Naive thymus-derived CD4-positive, alpha-beta T cell (primary cell): ENCODE measurements around the gene TPP2. TPM values are rescaled to one million over a fixed set of nuclear protein-coding genes. Genes with fewer than 3 reads are reported as not detected.

Experiments used
- ATAC-seq: fragments of 150-1000 bp; cut with Tn5 transposase; 2 replicates; pipeline ENCODE4 v1.10.0; 2021; ENCODE audit warnings: mild to moderate bottlenecking, moderate library complexity
- CTCF ChIA-PET: fragments of 350-600 bp; sonication (Branson Sonifier 250); formaldehyde crosslinking; loops from one replicate; lab custom pipeline; 2021; ENCODE audit warnings: antibody characterized with exemption; lab: Charles Lee
- POLR2A ChIA-PET: fragments of 350-600 bp; sonication (Branson Sonifier 250); formaldehyde crosslinking; loops from one replicate; lab custom pipeline; 2021; ENCODE audit warnings: antibody characterized with exemption, inconsistent platforms; lab: Charles Lee
- DNase-seq, 9 donors: peaks; one replicate each; pipeline versions ENCODE4 v3.0.0 to v3.0.0-alpha.2; 2020 to 2022; ENCODE audit warnings: mixed read lengths in 1 of 9
- H3K27ac ChIP-seq: one replicate; pipeline ENCODE4 v1.7.0; 2013; ENCODE audit warnings: mild to moderate bottlenecking, low read depth, low read length, moderate library complexity
- H3K27me3 ChIP-seq, 2 donors: one replicate each; pipeline ENCODE4 v1.7.0; 2013; ENCODE audit warnings: low read length in 2 of 2, mild to moderate bottlenecking in 2 of 2, moderate library complexity in 2 of 2; ENCODE audit not compliant: control insufficient read depth in 2 of 2, insufficient read depth in 2 of 2
- H3K36me3 ChIP-seq, 3 experiments: 1 replicate in 2 of 3; 2 replicates in 1 of 3; pipeline ENCODE4 v1.7.0; 2013; ENCODE audit warnings: low read length in 3 of 3, mild to moderate bottlenecking in 3 of 3, moderate library complexity in 1 of 3; ENCODE audit not compliant: insufficient read depth in 3 of 3, control insufficient read depth in 2 of 3
- H3K4me1 ChIP-seq, 2 donors: one replicate each; pipeline ENCODE4 v1.7.0; 2013; ENCODE audit warnings: low read length in 2 of 2, mild to moderate bottlenecking in 2 of 2, moderate library complexity in 1 of 2; ENCODE audit not compliant: control insufficient read depth in 2 of 2, insufficient read depth in 2 of 2
- H3K4me3 ChIP-seq: 2 replicates; pipeline ENCODE4 v1.7.0; 2013; ENCODE audit warnings: mild to moderate bottlenecking, low read length
- H3K9me3 ChIP-seq, 3 experiments: 1 replicate in 2 of 3; 2 replicates in 1 of 3; pipeline ENCODE4 v1.7.0; 2013; ENCODE audit warnings: low read length in 3 of 3; ENCODE audit not compliant: control insufficient read depth in 2 of 3
- H3K27ac Mint-ChIP-seq, 9 donors: one replicate each; pipeline ENCODE4 v1.8.0; 2020 to 2022; ENCODE audit warnings: mixed read lengths in 9 of 9, mild to moderate bottlenecking in 8 of 9, moderate library complexity in 5 of 9, inconsistent platforms in 2 of 9
- H3K27me3 Mint-ChIP-seq, 5 donors: one replicate each; pipeline ENCODE4 v1.8.0; 2021 to 2022; ENCODE audit warnings: mixed read lengths in 5 of 5, mild to moderate bottlenecking in 1 of 5
- H3K36me3 Mint-ChIP-seq, 5 donors: one replicate each; pipeline ENCODE4 v1.8.0; 2020 to 2022; ENCODE audit warnings: mixed read lengths in 5 of 5, mild to moderate bottlenecking in 3 of 5, inconsistent platforms in 1 of 5
- H3K4me1 Mint-ChIP-seq, 7 donors: one replicate each; pipeline ENCODE4 v1.8.0; 2020 to 2022; ENCODE audit warnings: mixed read lengths in 7 of 7, mild to moderate bottlenecking in 3 of 7, inconsistent platforms in 1 of 7
- H3K4me3 Mint-ChIP-seq, 10 donors: one replicate each; pipeline ENCODE4 v1.8.0; 2020 to 2022; ENCODE audit warnings: mild to moderate bottlenecking in 10 of 10, mixed read lengths in 10 of 10, moderate library complexity in 6 of 10, inconsistent platforms in 2 of 10
- H3K9me3 Mint-ChIP-seq, 11 donors: one replicate each; pipeline ENCODE4 v1.8.0; 2020 to 2022; ENCODE audit warnings: mixed read lengths in 11 of 11, mild to moderate bottlenecking in 4 of 11, inconsistent platforms in 1 of 11, moderate library complexity in 1 of 11
- intact Hi-C, 2 donors: fragments of 100-400 bp; cut with micrococcal nuclease; formaldehyde crosslinking; loops; one replicate each; pipeline ENCODE4 v1.15.1; 2023
- polyA plus RNA-seq, 2 donors: library from polyadenylated mRNA; unstranded; fragments of 300-500 nt; fragmentation: Illumina TruSeq; gene quantifications; one replicate each; pipeline ENCODE4 v1.2.3, GENCODE V29; 2021
- total RNA-seq, 6 experiments: library from RNA in 5 of 6; stranded (reverse) in 5 of 6; gene quantifications; 1 replicate in 5 of 6; 2 replicates in 1 of 6; pipeline ENCODE4 v1.2.3 and lab custom pipeline; 2021 to 2026

The TPP2 gene
- total and polyA plus RNA-seq, 7 experiments from 2014 or later: 49.4 to 158 (median 112) TPM

DNA sequence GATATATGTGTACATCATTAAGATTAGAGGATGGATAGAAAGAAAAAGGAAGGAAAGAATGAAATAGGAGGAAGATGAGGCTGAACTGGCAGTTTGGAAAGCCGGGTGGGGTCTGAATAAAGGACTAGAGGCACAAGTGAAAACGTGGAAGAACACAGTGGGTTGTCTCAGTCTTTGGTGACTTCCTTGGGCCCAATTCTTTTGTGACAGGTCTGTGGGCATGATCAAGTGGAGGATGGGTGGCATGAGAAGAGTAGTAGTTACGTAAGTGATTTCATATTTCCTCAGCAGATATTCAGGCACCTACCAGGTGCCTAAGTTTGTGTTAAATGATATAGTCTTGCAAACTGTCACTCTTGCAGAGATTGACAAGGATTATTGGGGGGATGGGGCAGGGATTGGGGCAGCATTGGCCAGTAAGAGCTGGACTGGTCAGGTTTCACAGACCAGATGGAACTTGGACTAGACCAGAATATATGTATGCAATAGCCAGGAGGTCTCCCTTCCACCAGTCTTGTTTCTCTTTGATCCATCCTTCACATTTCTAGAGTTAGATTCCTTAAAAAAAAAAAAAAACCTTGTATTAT, 2.7 kb downstream of the TPP2 start:
- H3K4me1 ChIP-seq: peaks cover 43 to 55% of the 10 kb centered on the region in 2 donors
- H3K36me3 Mint-ChIP-seq: peaks cover 0 to 35% (median 17%) of the 10 kb centered on the region in 5 donors
- H3K4me3 ChIP-seq: peak overlapping the region; percentile 19

DNA sequence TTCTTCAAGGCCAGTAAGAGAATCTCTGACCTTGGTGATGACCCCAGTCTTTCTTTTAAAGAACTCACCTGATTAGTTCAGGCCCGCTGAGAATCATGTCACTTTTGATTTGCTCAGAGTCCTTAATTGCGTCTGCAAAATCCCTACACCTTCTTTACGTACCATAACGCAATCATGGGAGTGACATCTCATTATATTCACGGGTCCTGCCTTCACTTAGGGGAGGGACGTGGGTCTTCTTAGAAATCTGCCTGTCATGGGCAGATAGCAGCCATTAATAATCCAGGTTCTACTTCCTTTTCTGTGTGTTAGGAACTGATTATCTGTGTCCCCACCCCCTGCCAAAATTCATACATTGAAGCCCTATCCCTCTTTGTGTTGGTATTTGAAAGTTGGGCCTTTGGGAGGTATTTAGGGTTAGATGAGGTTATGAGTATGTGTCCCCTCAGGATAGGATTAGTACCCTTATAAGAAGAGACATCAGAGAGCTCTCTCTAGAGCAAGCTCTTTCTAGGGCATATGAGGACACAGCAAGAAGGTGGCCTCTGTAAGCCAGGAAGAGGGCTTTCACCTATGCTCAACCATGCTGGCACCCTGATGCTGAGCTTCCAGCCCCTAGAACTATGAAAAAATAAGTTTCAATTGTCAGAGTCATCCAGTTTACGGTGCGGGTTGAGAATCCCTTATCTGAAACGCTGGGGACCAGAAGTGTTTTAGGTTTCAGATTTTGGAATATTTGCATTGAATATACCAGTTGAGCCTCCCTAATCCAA, 9.9 kb downstream of the TPP2 start:
- Mint-ChIP-seq H3K4me3 (no peak overlapping the region), H3K4me1 (peaks cover 45 to 88% (median 81%) of the 10 kb centered on the region in 7 donors), H3K27ac (peak overlapping the region in 4 of 9 donors; percentile 24 to 56 (median 48))

More for the DNA sequence above, 2.7 kb downstream of the TPP2 start:
- Mint-ChIP-seq H3K4me3 (peak overlapping the region; percentile 66 to 98 (median 94)), H3K27me3 (no peaks in the 10 kb centered on the region), H3K4me1 (peaks cover 56 to 81% (median 76%) of the 10 kb centered on the region in 7 donors), H3K27ac (peak overlapping the region; percentile 72 to 100 (median 95)), H3K9me3 (peaks cover 0 to 3% (median 0%) of the 10 kb centered on the region in 11 donors)
- DNase-seq: peak in 5 of 9 donors; percentile 14 to 46 (median 37)
- intact Hi-C loops: loop anchor here (5.0 to 10.0 kb wide), 2 partner anchors 83 to 975 kb away; no protein-coding TSS in a partner anchor
- H3K27me3 ChIP-seq: no peaks in the 10 kb centered on the region
- H3K27ac ChIP-seq: peak overlapping the region; percentile 94
- peaks cover 0 to 5% (median 0%) of the 10 kb centered on the region in 3 experiments for H3K36me3 ChIP-seq
- ChIA-PET POLR2A (interaction anchor here (1.1 to 9.6 kb wide), 2 partner anchors 23 to 248 kb away, joined by 3 to 351 read pairs; partner anchors contain the start of gene ERCC5), CTCF (no interaction called here)
- H3K9me3 ChIP-seq: no peaks in the 10 kb centered on the region
- ATAC-seq: no peak

DNA sequence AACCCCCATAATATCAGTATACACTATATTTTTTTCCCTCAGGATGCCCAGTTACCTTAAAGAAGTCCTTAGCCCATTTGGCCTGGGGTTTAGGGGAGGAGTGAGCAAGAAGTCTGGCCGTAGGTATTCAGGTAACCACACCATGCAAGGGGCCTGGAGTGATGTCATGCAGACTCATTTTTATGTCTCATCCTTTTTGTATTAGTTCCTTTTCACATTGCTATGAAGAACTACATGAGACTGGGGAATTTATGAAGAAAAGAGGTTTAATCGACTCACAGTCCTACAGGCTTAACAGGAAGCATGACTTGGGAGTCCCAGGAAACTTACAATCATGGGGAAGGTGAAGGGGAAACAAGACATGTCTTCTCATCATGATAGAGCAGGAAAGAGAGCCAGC, 12.2 kb downstream of the TPP2 start:
- Histone ChIP-seq H3K4me1 (peaks cover 11 to 15% of the 10 kb centered on the region in 2 donors), H3K36me3 (peaks cover 10 to 56% (median 21%) of the 10 kb centered on the region in 3 experiments), H3K27ac (no peak overlapping the region), H3K27me3 (no peaks in the 10 kb centered on the region), H3K4me3 (no peak overlapping the region), H3K9me3 (no peaks in the 10 kb centered on the region)
- Mint-ChIP-seq H3K27me3 (no peaks in the 10 kb centered on the region), H3K4me3 (peak overlapping the region in 8 of 10 donors; percentile 0 to 68 (median 18)), H3K9me3 (peaks cover 0 to 2% (median 0%) of the 10 kb centered on the region in 11 donors), H3K4me1 (peaks cover 35 to 83% (median 75%) of the 10 kb centered on the region in 7 donors), H3K27ac (peak overlapping the region in 8 of 9 donors; percentile 4 to 85 (median 72)), H3K36me3 (peaks cover 27 to 51% (median 42%) of the 10 kb centered on the region in 5 donors)
- ChIA-PET CTCF (interaction anchor here (5.0 kb wide), 1 partner anchor 17 kb away, joined by 19 read pairs; no protein-coding TSS in a partner anchor), POLR2A (interaction anchor here (11.0 kb wide), 1 partner anchor 13 kb away, joined by 115 read pairs; the partner anchor contains the start of gene TPP2)
- no peak for DNase-seq
- ATAC-seq: no peak
- intact Hi-C loops: loop anchor here (1.0 to 2.0 kb wide), 2 partner anchors 16 to 17 kb away; no protein-coding TSS in a partner anchor

More for the DNA sequence above, 9.9 kb downstream of the TPP2 start:
- peaks cover 27 to 59% (median 49%) of the 10 kb centered on the region in 5 donors for H3K36me3 Mint-ChIP-seq
- Histone ChIP-seq H3K4me3 (no peak overlapping the region), H3K36me3 (peaks cover 10 to 54% (median 21%) of the 10 kb centered on the region in 3 experiments), H3K9me3 (no peaks in the 10 kb centered on the region), H3K4me1 (peaks cover 26 to 29% of the 10 kb centered on the region in 2 donors), H3K27ac (no peak overlapping the region), H3K27me3 (no peaks in the 10 kb centered on the region)
- H3K9me3 Mint-ChIP-seq: peaks cover 0 to 2% (median 0%) of the 10 kb centered on the region in 11 donors
- intact Hi-C loops: no loop called here
- DNase-seq: no peak
- H3K27me3 Mint-ChIP-seq: no peaks in the 10 kb centered on the region
- CTCF ChIA-PET: interaction anchor here (0.5 to 5.0 kb wide), 3 partner anchors 9 to 21 kb away, joined by 3 to 19 read pairs (median 3); no protein-coding TSS in a partner anchor
- no peak for ATAC-seq
- POLR2A ChIA-PET: interaction anchor here (0.6 to 11.0 kb wide), 5 partner anchors 11 to 240 kb away, joined by 3 to 115 read pairs (median 8); partner anchors contain the start of genes ERCC5 and TPP2

DNA sequence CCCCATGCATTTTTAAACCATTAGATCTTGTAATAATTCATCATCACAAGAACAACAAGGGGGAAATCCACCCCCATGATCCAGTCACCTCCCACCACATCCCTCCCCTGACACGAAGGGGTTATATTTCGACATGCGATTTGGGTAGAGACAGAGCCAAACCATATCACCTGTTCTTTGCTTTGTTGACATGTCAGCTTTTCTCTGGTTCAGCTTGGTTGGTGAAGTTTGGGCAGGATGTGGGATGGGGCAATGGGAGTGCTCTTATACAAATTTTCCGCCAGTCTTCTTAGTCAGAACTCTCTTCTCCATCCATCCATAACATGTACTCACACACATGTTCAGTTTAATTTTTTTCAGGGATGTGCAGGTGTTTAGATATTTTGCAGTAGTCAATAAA, 12.9 kb downstream of the TPP2 start:
- H3K9me3 ChIP-seq: no peaks in the 10 kb centered on the region
- peak in 4 of 9 donors; percentile 14 to 34 (median 28) for DNase-seq
- POLR2A ChIA-PET: interaction anchor here (1.5 to 11.0 kb wide), 2 partner anchors 14 to 18 kb away, joined by 5 to 115 read pairs; partner anchors contain the start of gene TPP2
- intact Hi-C loops: loop anchor here (1.0 to 2.0 kb wide), 2 partner anchors 17 kb away; no protein-coding TSS in a partner anchor
- peaks cover 5 to 10% of the 10 kb centered on the region in 2 donors for H3K4me1 ChIP-seq
- ATAC-seq: no peak
- H3K36me3 ChIP-seq: peaks cover 10 to 54% (median 21%) of the 10 kb centered on the region in 3 experiments
- Mint-ChIP-seq H3K4me1 (peaks cover 30 to 81% (median 68%) of the 10 kb centered on the region in 7 donors), H3K27me3 (no peaks in the 10 kb centered on the region), H3K36me3 (peaks cover 27 to 56% (median 40%) of the 10 kb centered on the region in 5 donors), H3K27ac (peak overlapping the region in 6 of 9 donors; percentile 2 to 59 (median 30)), H3K9me3 (peaks cover 0 to 2% (median 0%) of the 10 kb centered on the region in 11 donors), H3K4me3 (peak overlapping the region in 8 of 10 donors; percentile 0 to 37 (median 13))
- CTCF ChIA-PET: interaction anchor here (5.0 kb wide), 1 partner anchor 18 kb away, joined by 19 read pairs; no protein-coding TSS in a partner anchor
- no peaks in the 10 kb centered on the region for H3K27me3 ChIP-seq
- H3K4me3 ChIP-seq: no peak overlapping the region
- no peak overlapping the region for H3K27ac ChIP-seq

DNA sequence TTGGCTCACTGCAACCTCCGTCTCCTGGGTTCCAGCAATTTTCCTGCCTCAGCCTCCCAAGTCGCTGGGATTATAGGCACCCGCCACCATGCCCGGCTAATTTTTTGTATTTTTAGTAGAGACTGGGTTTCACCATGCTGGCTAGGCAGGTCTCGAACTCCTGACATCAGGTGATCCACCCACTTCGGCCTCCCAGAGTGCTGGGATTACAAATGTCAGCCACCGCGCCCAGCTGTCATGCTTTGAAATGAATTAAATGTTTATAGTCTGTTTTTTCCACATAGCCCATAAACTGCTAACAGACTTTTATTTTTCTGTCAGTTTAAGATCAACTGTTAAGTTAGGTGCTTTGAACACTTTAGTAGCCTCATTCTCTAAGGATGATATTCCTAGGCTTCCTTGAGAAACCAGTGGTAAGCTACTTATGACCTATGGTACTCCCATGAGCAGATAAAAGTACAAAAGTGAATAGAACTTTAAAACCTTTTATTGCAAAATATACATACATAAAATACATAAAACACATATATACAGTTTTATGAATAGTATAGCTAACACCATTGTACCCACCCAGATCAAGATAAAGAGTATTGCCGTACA, 13.6 kb downstream of the TPP2 start:
- ChIA-PET POLR2A (interaction anchor here (1.0 to 11.0 kb wide), 3 partner anchors 13 to 19 kb away, joined by 3 to 115 read pairs (median 5); partner anchors contain the start of gene TPP2), CTCF (interaction anchor here (1.7 kb wide), 1 partner anchor 18 kb away, joined by 4 read pairs; no protein-coding TSS in a partner anchor)
- Mint-ChIP-seq H3K27me3 (no peaks in the 10 kb centered on the region), H3K4me1 (peaks cover 28 to 74% (median 61%) of the 10 kb centered on the region in 7 donors), H3K9me3 (peaks cover 0 to 2% (median 0%) of the 10 kb centered on the region in 11 donors), H3K27ac (peak overlapping the region in 2 of 9 donors; percentile 26 to 28), H3K36me3 (peaks cover 21 to 49% (median 35%) of the 10 kb centered on the region in 5 donors), H3K4me3 (peak overlapping the region in 1 of 10 donors; percentile 19)
- no peak overlapping the region for H3K27ac ChIP-seq
- H3K27me3 ChIP-seq: no peaks in the 10 kb centered on the region
- H3K9me3 ChIP-seq: no peaks in the 10 kb centered on the region
- peaks cover 10 to 53% (median 17%) of the 10 kb centered on the region in 3 experiments for H3K36me3 ChIP-seq
- H3K4me3 ChIP-seq: no peak overlapping the region
- peaks cover 3 to 5% of the 10 kb centered on the region in 2 donors for H3K4me1 ChIP-seq
- ATAC-seq: no peak
- DNase-seq: no peak
- intact Hi-C loops: no loop called here
